ENCODE results near the gene ZBTB7C.

The ZBTB7C gene

DNA sequence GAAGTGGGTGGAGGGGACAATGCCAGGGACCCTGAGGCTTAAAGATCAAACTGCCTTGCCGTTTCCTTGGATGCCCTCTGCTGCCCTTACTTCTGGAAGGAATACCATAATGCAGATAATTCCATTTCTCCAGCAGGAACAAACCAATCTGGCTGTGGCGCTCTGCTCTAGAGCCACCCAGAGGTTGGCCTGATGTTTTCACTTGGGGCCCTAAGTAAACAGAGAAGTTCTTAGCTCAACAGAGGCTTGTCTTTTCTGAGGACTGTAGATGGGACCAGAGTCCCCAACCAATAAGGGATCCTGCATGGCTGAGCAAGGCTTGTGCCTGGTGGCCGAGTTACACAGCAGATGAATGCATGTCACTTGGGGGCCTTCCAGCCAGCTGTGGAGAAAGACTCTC, 230.2 kb downstream of the ZBTB7C start:
- no peak overlapping the region for H3K4me3 ChIP-seq (ENCODE audit: low read depth, low read length)
- DNase-seq (ENCODE audit: low read depth, low spot score): no peak
- TF ChIP-seq, protein P1, sequence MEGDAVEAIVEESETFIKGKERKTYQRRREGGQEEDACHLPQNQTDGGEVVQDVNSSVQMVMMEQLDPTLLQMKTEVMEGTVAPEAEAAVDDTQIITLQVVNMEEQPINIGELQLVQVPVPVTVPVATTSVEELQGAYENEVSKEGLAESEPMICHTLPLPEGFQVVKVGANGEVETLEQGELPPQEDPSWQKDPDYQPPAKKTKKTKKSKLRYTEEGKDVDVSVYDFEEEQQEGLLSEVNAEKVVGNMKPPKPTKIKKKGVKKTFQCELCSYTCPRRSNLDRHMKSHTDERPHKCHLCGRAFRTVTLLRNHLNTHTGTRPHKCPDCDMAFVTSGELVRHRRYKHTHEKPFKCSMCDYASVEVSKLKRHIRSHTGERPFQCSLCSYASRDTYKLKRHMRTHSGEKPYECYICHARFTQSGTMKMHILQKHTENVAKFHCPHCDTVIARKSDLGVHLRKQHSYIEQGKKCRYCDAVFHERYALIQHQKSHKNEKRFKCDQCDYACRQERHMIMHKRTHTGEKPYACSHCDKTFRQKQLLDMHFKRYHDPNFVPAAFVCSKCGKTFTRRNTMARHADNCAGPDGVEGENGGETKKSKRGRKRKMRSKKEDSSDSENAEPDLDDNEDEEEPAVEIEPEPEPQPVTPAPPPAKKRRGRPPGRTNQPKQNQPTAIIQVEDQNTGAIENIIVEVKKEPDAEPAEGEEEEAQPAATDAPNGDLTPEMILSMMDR (IDR thresholded peaks at IDR 0.05; ENCODE audit: low read depth, low read length): no peak
- in situ Hi-C loops (cut with HindIII; ENCODE audit: low sequenced_read_pairs): no loop called here

DNA sequence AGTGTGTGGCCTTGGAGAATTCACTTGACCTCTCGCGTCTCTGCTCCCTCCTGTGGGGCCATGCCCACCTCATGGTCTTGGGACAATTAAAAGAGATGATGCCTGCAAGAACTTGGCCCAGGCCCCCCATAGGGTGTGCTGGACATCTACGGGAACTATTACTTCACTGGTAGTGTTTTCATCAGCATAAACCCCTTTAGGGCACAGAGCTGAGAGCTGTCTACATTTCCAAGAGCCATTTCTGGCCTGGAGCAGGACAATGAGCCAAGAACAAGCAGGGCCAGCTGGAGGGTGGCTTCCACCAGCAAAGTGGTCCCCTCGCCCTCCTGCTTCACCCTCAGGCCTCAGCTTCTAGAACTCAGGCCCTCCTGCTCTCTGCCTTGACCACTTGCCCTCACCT, 232.3 kb downstream of the ZBTB7C start:
- DNase-seq (ENCODE audit: low read depth, low spot score): no peak
- in situ Hi-C loops (cut with HindIII; ENCODE audit: low sequenced_read_pairs): no loop called here
- TF ChIP-seq, protein P1 (IDR thresholded peaks at IDR 0.05; ENCODE audit: low read depth, low read length): no peak
- H3K4me3 ChIP-seq (ENCODE audit: low read depth, low read length): no peak overlapping the region

DNA sequence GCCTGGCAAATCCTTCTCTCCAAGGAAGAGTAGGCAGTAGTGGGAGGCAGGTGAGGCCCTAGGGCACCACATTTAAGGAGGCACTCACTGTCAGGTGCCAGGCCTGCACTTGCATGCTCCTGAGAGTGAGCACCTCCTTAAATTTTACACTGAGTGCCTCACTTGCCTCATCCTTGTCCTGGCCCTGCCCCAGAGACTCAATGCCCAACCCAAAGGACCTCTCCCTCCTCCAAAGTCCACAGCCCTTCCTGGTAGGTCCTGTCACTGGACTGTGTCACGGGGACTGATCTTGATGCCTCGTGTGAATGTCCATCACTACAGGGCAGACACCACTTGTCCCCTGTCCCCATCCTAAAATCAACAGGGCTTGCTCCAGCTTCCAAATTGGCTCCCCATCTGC, 235.6 kb downstream of the ZBTB7C start:
- in situ Hi-C loops (cut with HindIII; ENCODE audit: low sequenced_read_pairs): no loop called here
- TF ChIP-seq, protein P1 (IDR thresholded peaks at IDR 0.05; ENCODE audit: low read depth, low read length): no peak
- H3K4me3 ChIP-seq (ENCODE audit: low read depth, low read length): no peak overlapping the region
- no peak for DNase-seq (ENCODE audit: low read depth, low spot score)

DNA sequence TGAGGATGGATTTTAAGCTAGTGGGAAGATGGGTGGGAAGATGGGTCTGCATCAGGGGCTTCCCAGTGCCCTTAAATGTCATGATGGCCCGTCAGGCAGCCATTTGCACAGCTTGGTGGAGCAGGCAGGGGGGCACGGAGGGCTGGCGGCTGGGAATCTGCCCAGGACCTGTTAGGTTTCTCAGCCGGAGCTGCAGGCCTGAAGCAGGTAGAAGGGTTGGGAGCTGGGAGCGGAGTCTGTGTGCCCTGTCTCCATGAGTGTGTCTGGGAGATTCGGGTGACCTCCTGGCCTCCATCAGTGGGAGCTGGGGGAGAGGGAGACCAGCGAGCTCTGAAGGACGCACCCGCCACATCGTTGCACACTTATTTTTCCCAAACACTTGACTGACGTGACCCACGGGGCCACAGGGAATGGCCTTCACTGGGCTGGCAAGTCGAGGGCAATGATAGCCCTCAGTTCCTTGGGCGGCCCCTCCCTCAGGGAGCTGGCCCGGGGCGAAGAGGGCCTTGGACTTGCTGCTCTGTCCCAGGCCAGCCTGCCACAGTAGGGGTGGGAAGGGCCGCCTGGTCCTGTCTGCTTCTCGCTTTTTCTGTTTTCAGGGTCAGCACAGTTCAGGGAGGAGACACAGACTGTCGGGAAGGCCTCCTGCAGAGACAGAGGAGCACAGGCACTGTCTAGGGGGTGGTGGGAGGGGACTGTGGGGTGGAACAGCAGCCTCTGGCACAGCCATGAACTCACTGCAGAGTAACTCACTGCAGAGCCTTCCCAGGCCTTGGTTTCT, 236.8 kb downstream of the ZBTB7C start:
- no peak overlapping the region for H3K4me3 ChIP-seq (ENCODE audit: low read depth, low read length)
- in situ Hi-C loops (cut with HindIII; ENCODE audit: low sequenced_read_pairs): no loop called here
- TF ChIP-seq, protein P1 (IDR thresholded peaks at IDR 0.05; ENCODE audit: low read depth, low read length): no peak
- no peak for DNase-seq (ENCODE audit: low read depth, low spot score)

GRCh38 chr18:48171490-48172188, 237.5 kb downstream of the ZBTB7C start:
- no peak for DNase-seq (ENCODE audit: low read depth, low spot score)
- in situ Hi-C loops (cut with HindIII; ENCODE audit: low sequenced_read_pairs): no loop called here
- TF ChIP-seq, protein P1 (IDR thresholded peaks at IDR 0.05; ENCODE audit: low read depth, low read length): no peak
- no peak overlapping the region for H3K4me3 ChIP-seq (ENCODE audit: low read depth, low read length)

DNA sequence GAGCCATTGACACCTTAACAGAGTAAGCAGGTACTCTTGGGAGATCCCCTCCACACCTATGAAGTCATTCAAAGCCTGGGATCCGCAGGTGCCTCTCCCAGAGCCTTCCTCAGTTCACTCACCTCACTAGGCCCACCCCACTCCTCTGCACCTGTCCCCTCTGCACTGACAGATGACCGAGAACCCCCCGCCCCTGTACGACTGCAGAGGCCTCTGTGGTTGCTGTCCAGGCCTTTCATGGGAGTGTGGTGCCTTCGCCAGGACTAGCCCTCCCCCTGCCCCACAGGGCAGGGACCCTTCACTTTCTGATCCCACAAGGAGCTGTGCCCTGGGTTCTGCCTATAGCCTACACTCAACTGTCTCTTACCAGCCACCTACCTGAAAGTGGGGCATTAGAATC, 238.5 kb downstream of the ZBTB7C start:
- DNase-seq (ENCODE audit: low read depth, low spot score): no peak
- TF ChIP-seq, protein P1 (IDR thresholded peaks at IDR 0.05; ENCODE audit: low read depth, low read length): no peak
- in situ Hi-C loops (cut with HindIII; ENCODE audit: low sequenced_read_pairs): no loop called here
- no peak overlapping the region for H3K4me3 ChIP-seq (ENCODE audit: low read depth, low read length)
